H9 (cell line): ENCODE results near the gene PLIN4. TPM values are rescaled to one million over a fixed set of nuclear protein-coding genes. Genes with fewer than 3 reads are reported as not detected.
A peak's percentile ranks its signal among the peaks of the same experiment; 100 is the strongest.

Experiments used
- DNase-seq: peaks from one replicate; pipeline ENCODE4 v3.0.0-alpha.2; 2017
- H2AFZ ChIP-seq: one replicate; pipeline ENCODE4 v1.6.1; 2013; ENCODE audit warnings: mild to moderate bottlenecking, low read length, control low read depth, moderate library complexity
- H2AK5ac ChIP-seq: 2 replicates; pipeline ENCODE4 v1.6.1; 2013; ENCODE audit warnings: low read length, control low read depth, mixed read lengths; ENCODE audit not compliant: insufficient read length
- H2BK120ac ChIP-seq: one replicate; pipeline ENCODE4 v1.6.1; 2013; ENCODE audit warnings: low read depth, mild to moderate bottlenecking, low read length, control low read depth, inconsistent platforms; ENCODE audit not compliant: poor library complexity, severe bottlenecking
- H2BK12ac ChIP-seq: 2 replicates; pipeline ENCODE4 v1.6.1; 2013; ENCODE audit warnings: low read length, control low read depth, mixed read lengths, low read depth; ENCODE audit not compliant: insufficient read length
- H2BK15ac ChIP-seq: 2 replicates; pipeline ENCODE4 v1.6.1; 2013; ENCODE audit warnings: low read depth, low read length, control low read depth
- H2BK20ac ChIP-seq: one replicate; pipeline ENCODE4 v1.6.1; 2013; ENCODE audit warnings: low read depth, mild to moderate bottlenecking, low read length, control low read depth, inconsistent platforms; ENCODE audit not compliant: poor library complexity, severe bottlenecking
- H2BK5ac ChIP-seq: 2 replicates; pipeline ENCODE4 v1.6.1; 2013; ENCODE audit warnings: low read length, control low read depth, mixed read lengths; ENCODE audit not compliant: insufficient read length
- H3K14ac ChIP-seq: 2 replicates; pipeline ENCODE4 v1.6.1; 2013; ENCODE audit warnings: low read length, control low read depth; ENCODE audit not compliant: insufficient read depth
- H3K18ac ChIP-seq: 2 replicates; pipeline ENCODE4 v1.6.1; 2013; ENCODE audit warnings: low read depth, mild to moderate bottlenecking, mixed read lengths, low read length, control low read depth; ENCODE audit not compliant: insufficient read length
- H3K23ac ChIP-seq: 2 replicates; pipeline ENCODE4 v1.6.1; 2013; ENCODE audit warnings: low read length, control low read depth, mixed read lengths, low read depth; ENCODE audit not compliant: insufficient read length
- H3K23me2 ChIP-seq: 2 replicates; pipeline ENCODE4 v1.6.1; 2013; ENCODE audit warnings: low read depth, mild to moderate bottlenecking, mixed read lengths, low read length, control low read depth; ENCODE audit not compliant: insufficient read length, poor library complexity, severe bottlenecking
- H3K27ac ChIP-seq: 2 replicates; pipeline ENCODE4 v1.5.1; 2013; ENCODE audit warnings: low read length, control low read depth, mixed read lengths, low read depth; ENCODE audit not compliant: insufficient read length
- H3K27me3 ChIP-seq: 2 replicates; pipeline ENCODE4 v1.6.1; 2013; ENCODE audit warnings: low read length, control low read depth, inconsistent platforms; ENCODE audit not compliant: insufficient read depth
- H3K4ac ChIP-seq: 2 replicates; pipeline ENCODE4 v1.6.1; 2013; ENCODE audit warnings: low read depth, mild to moderate bottlenecking, control low read depth, inconsistent platforms, low read length, moderate library complexity
- H3K4me1 ChIP-seq: 2 replicates; pipeline ENCODE4 v1.6.1; 2013; ENCODE audit warnings: low read length, control low read depth, inconsistent platforms; ENCODE audit not compliant: insufficient read depth
- H3K4me2 ChIP-seq: 2 replicates; pipeline ENCODE4 v1.6.1; 2013; ENCODE audit warnings: low read length, control low read depth, mixed read lengths; ENCODE audit not compliant: insufficient read length, insufficient read depth
- H3K56ac ChIP-seq: 2 replicates; pipeline ENCODE4 v1.6.1; 2013; ENCODE audit warnings: low read depth, mild to moderate bottlenecking, mixed read lengths, low read length, control low read depth; ENCODE audit not compliant: insufficient read length
- H3K79me1 ChIP-seq: 2 replicates; pipeline ENCODE4 v1.6.1; 2013; ENCODE audit warnings: low read depth, mild to moderate bottlenecking, moderate library complexity, low read length, control low read depth, inconsistent platforms; ENCODE audit not compliant: insufficient read depth, poor library complexity, severe bottlenecking
- H3K79me2 ChIP-seq: 2 replicates; pipeline ENCODE4 v1.6.1; 2013; ENCODE audit warnings: low read length, control low read depth, inconsistent platforms; ENCODE audit not compliant: insufficient read depth
- H3K9ac ChIP-seq: 2 replicates; pipeline ENCODE4 v1.6.1; 2013; ENCODE audit warnings: low read length, control low read depth, mixed read lengths; ENCODE audit not compliant: insufficient read length; ENCODE audit errors: extremely low read depth
- H3K9me3 ChIP-seq: one replicate; pipeline ENCODE4 v1.6.1; 2013; ENCODE audit warnings: low read depth, low read length, inconsistent platforms; ENCODE audit not compliant: control insufficient read depth
- H3T11ph ChIP-seq: one replicate; pipeline ENCODE4 v1.6.1; 2013; ENCODE audit warnings: mild to moderate bottlenecking, low read length, control low read depth, inconsistent platforms
- H4K20me1 ChIP-seq: one replicate; pipeline ENCODE4 v1.6.1; 2013; ENCODE audit not compliant: control insufficient read depth, insufficient read length, insufficient read depth
- H4K5ac ChIP-seq: 2 replicates; pipeline ENCODE4 v1.6.1; 2013; ENCODE audit warnings: low read depth, mild to moderate bottlenecking, mixed read lengths, low read length, control low read depth; ENCODE audit not compliant: insufficient read length
- H4K8ac ChIP-seq: replicated peaks from 2 replicates; pipeline ENCODE4 v1.6.1; 2013; ENCODE audit warnings: low read length, control low read depth, mixed read lengths, low read depth; ENCODE audit not compliant: insufficient read length
- H4K91ac ChIP-seq: 2 replicates; pipeline ENCODE4 v1.6.1; 2013; ENCODE audit warnings: low read depth, mild to moderate bottlenecking, moderate library complexity, mixed read lengths, low read length, control low read depth; ENCODE audit not compliant: insufficient read length
- H3K27ac Mint-ChIP-seq, 3 experiments: 2 replicates in 2 of 3; 3 replicates in 1 of 3; pipeline ENCODE4 v1.8.0; 2020 to 2021; ENCODE audit warnings: mixed read lengths in 3 of 3, mild to moderate bottlenecking in 1 of 3, moderate library complexity in 1 of 3
- H3K27me3 Mint-ChIP-seq: 2 replicates; pipeline ENCODE4 v1.8.0; 2021; ENCODE audit warnings: low read depth, mild to moderate bottlenecking, moderate library complexity, mixed read lengths
- H3K36me3 Mint-ChIP-seq, 3 experiments: 2 replicates in 2 of 3; 3 replicates in 1 of 3; pipeline ENCODE4 v1.8.0; 2020 to 2021; ENCODE audit warnings: low read depth in 3 of 3, mixed read lengths in 3 of 3; ENCODE audit not compliant: insufficient read depth in 1 of 3
- H3K4me1 Mint-ChIP-seq, 2 experiments: 2 replicates each; pipeline ENCODE4 v1.8.0; 2020; ENCODE audit warnings: mixed read lengths in 2 of 2
- H3K4me3 Mint-ChIP-seq, 2 experiments: 2 replicates in 1 of 2; 3 replicates in 1 of 2; pipeline ENCODE4 v1.8.0; 2020 to 2021; ENCODE audit warnings: mild to moderate bottlenecking in 2 of 2, mixed read lengths in 2 of 2, moderate library complexity in 1 of 2
- H3K9me3 Mint-ChIP-seq, 2 experiments: 2 replicates in 1 of 2; 3 replicates in 1 of 2; pipeline ENCODE4 v1.8.0; 2020; ENCODE audit warnings: mild to moderate bottlenecking in 2 of 2, mixed read lengths in 2 of 2, moderate library complexity in 1 of 2
- WGBS: extraction: QIAGEN DNeasy Blood & Tissue Kit; methylation state at CpG from one replicate; pipeline ENCODE4 v1.1.7; 2013; ENCODE audit warnings: missing lambda C conversion rate, low lambda C conversion rate, mixed read lengths; ENCODE audit not compliant: insufficient read length; ENCODE audit errors: extremely low coverage; 5-methylcytosine and 5-hydroxymethylcytosine counted together
- total RNA-seq: library from RNA; stranded (reverse); gene quantifications from 2 replicates; pipeline ENCODE4 v1.2.1, GENCODE V29; 2021
- TF ChIP-seq, protein P1 (sequence below): fragments of 200-600 bp; sonication (generic); conservative IDR thresholded peaks from 3 replicates; pipeline ENCODE4 v1.8.0; 2021; ENCODE audit warnings: antibody characterized with exemption, mild to moderate bottlenecking

The PLIN4 gene
- total RNA-seq, 1 experiment from 2014 or later = 1.1 TPM

DNA sequence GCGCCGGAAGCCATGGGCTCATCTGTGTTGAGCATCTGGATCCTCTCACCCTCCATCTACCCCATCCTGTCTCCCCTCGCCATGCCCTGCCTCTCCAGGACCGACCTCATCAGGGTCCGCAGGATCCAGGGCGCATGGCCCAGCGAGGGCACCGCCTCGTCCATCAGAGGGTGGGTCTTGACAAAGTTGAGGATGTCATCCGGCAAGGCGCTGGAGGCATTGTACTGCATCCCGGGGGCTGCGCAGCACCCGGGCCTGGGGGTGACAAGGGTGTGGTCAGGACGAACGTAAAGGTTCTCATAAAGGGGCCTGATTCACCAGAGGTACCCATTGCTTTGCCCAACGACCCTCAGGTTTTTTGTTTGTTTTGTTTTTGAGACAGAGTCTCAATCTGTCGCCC lies 31.7 kb upstream of the PLIN4 start:
- H2BK5ac ChIP-seq = no peak overlapping the region
- H3K27me3 Mint-ChIP-seq = peaks cover 2% of the 10 kb centered on the region; the same call in 1 of the 2 replicates
- H4K91ac ChIP-seq = no peak overlapping the region

More for the DNA sequence above, 31.7 kb upstream of the PLIN4 start:
- no peak for DNase-seq
- H3K36me3 Mint-ChIP-seq = peaks cover 29 to 75% (median 57%) of the 10 kb centered on the region in 3 experiments
- no peak overlapping the region for H3K14ac ChIP-seq
- H4K5ac ChIP-seq = no peak overlapping the region
- no peak overlapping the region for H2BK20ac ChIP-seq
- no peak overlapping the region for H2BK15ac ChIP-seq
- no peak overlapping the region for H3K27ac ChIP-seq
- 0 out of 7 replicates have a peak overlapping the region, but pooled peaks of 1 of the 3 experiments have one; percentile 5 for H3K27ac Mint-ChIP-seq
- no peak overlapping the region for H2BK12ac ChIP-seq
- H4K8ac ChIP-seq = no peak overlapping the region
- H3K56ac ChIP-seq = no peak overlapping the region
- TF ChIP-seq, protein P1, sequence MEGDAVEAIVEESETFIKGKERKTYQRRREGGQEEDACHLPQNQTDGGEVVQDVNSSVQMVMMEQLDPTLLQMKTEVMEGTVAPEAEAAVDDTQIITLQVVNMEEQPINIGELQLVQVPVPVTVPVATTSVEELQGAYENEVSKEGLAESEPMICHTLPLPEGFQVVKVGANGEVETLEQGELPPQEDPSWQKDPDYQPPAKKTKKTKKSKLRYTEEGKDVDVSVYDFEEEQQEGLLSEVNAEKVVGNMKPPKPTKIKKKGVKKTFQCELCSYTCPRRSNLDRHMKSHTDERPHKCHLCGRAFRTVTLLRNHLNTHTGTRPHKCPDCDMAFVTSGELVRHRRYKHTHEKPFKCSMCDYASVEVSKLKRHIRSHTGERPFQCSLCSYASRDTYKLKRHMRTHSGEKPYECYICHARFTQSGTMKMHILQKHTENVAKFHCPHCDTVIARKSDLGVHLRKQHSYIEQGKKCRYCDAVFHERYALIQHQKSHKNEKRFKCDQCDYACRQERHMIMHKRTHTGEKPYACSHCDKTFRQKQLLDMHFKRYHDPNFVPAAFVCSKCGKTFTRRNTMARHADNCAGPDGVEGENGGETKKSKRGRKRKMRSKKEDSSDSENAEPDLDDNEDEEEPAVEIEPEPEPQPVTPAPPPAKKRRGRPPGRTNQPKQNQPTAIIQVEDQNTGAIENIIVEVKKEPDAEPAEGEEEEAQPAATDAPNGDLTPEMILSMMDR = no peak
- WGBS = no CpG with 5 or more reads among the region's 18 CpGs
- no peak overlapping the region for H3K9ac ChIP-seq
- H3K4ac ChIP-seq = no peak overlapping the region
- no peaks in the 10 kb centered on the region for H3K79me2 ChIP-seq
- H3K4me1 Mint-ChIP-seq = no peaks in the 10 kb centered on the region
- H2AK5ac ChIP-seq = no peak overlapping the region
- H3T11ph ChIP-seq = no peak overlapping the region
- no peaks in the 10 kb centered on the region for H3K23me2 ChIP-seq
- H3K27me3 ChIP-seq = no peaks in the 10 kb centered on the region
- H3K79me1 ChIP-seq = no peaks in the 10 kb centered on the region
- no peak overlapping the region for H3K23ac ChIP-seq
- no peak overlapping the region for H3K4me2 ChIP-seq
- no peak overlapping the region for H2BK120ac ChIP-seq
- H3K18ac ChIP-seq = no peak overlapping the region
- H3K9me3 Mint-ChIP-seq = no peaks in the 10 kb centered on the region; a peak in 1 of 5 replicates
- no peak overlapping the region for H3K4me3 Mint-ChIP-seq
- peaks cover 3% of the 10 kb centered on the region for H4K20me1 ChIP-seq
- no peaks in the 10 kb centered on the region for H3K4me1 ChIP-seq
- no peak overlapping the region for H2AFZ ChIP-seq
- H3K9me3 ChIP-seq = no peaks in the 10 kb centered on the region
